Liver (tissue), 9 donors: ENCODE data around the gene SIL1. TPM values are rescaled to one million over a fixed set of nuclear protein-coding genes. Genes with fewer than 3 reads are reported as not detected.

Experiments used
- DNase-seq: peaks from one replicate; pipeline ENCODE4 v3.0.0-alpha.2; 2017; ENCODE audit warnings: low spot score
- H3K27ac ChIP-seq, 2 donors: one replicate each; pipeline ENCODE4 v1.7.0; 2013; ENCODE audit warnings: inconsistent platforms in 2 of 2, low read length in 2 of 2, control low read depth in 1 of 2, low read depth in 1 of 2, mild to moderate bottlenecking in 1 of 2
- H3K27me3 ChIP-seq, 4 donors: one replicate each; pipeline versions ENCODE4 v1.6.1 to v1.7.0; 2013; ENCODE audit warnings: low read length in 3 of 4, inconsistent platforms in 1 of 4, mild to moderate bottlenecking in 1 of 4, moderate library complexity in 1 of 4; ENCODE audit not compliant: control insufficient read depth in 4 of 4, insufficient read depth in 4 of 4
- H3K36me3 ChIP-seq, 4 donors: one replicate each; pipeline versions ENCODE4 v1.6.1 to v1.7.0; 2013; ENCODE audit warnings: low read length in 3 of 4, mild to moderate bottlenecking in 3 of 4, low read depth in 1 of 4, moderate library complexity in 1 of 4; ENCODE audit not compliant: control insufficient read depth in 4 of 4, insufficient read depth in 3 of 4
- H3K4me1 ChIP-seq, 4 donors: one replicate each; pipeline versions ENCODE4 v1.6.1 to v1.7.0; 2013; ENCODE audit warnings: low read length in 3 of 4, mild to moderate bottlenecking in 3 of 4, moderate library complexity in 1 of 4; ENCODE audit not compliant: control insufficient read depth in 4 of 4, insufficient read depth in 4 of 4
- H3K4me3 ChIP-seq, 3 donors: one replicate each; pipeline versions ENCODE4 v1.6.1 to v1.7.0; 2013; ENCODE audit warnings: low read length in 3 of 3, control low read depth in 1 of 3, low read depth in 1 of 3, mild to moderate bottlenecking in 1 of 3
- H3K9ac ChIP-seq, 2 donors: one replicate each; pipeline ENCODE4 v1.7.0; 2013; ENCODE audit warnings: low read length in 2 of 2, mild to moderate bottlenecking in 2 of 2, moderate library complexity in 2 of 2, control low read depth in 1 of 2, low read depth in 1 of 2
- H3K9me3 ChIP-seq, 4 donors: one replicate each; pipeline versions ENCODE4 v1.6.1 to v1.7.0; 2013; ENCODE audit warnings: low read length in 3 of 4; ENCODE audit not compliant: control insufficient read depth in 4 of 4
- CTCF ChIP-seq: fragments of 150-350 bp; IDR thresholded peaks from 2 replicates; pipeline ENCODE4 v1.5.1; 2017; ENCODE audit warnings: improper control_type of control experiment, low read depth, low read length; ENCODE audit not compliant: missing input control
- FOXA1 ChIP-seq: IDR thresholded peaks from 2 replicates; pipeline ENCODE4 v1.6.1; 2016; ENCODE audit warnings: antibody characterized with exemption
- FOXA2 ChIP-seq: IDR thresholded peaks from 2 replicates; pipeline ENCODE4 v1.6.1; 2016; ENCODE audit warnings: antibody characterized with exemption
- GABPA ChIP-seq, 2 donors: IDR thresholded peaks in 1 of 2; conservative IDR thresholded peaks in 1 of 2; 2 replicates each; pipeline ENCODE4 v1.6.1; 2016; ENCODE audit warnings: antibody characterized with exemption in 2 of 2, mild to moderate bottlenecking in 1 of 2, moderate library complexity in 1 of 2
- HNF4A ChIP-seq, 2 donors: conservative IDR thresholded peaks; 2 replicates each; pipeline ENCODE4 v1.6.1; 2016; ENCODE audit warnings: antibody characterized with exemption in 2 of 2, mild to moderate bottlenecking in 2 of 2
- HNF4G ChIP-seq: IDR thresholded peaks from 2 replicates; pipeline ENCODE4 v1.6.1; 2016; ENCODE audit warnings: antibody characterized with exemption
- JUND ChIP-seq, 2 donors: IDR thresholded peaks; 2 replicates each; pipeline ENCODE4 v1.6.1; 2016; ENCODE audit warnings: antibody characterized with exemption in 2 of 2
- MAX ChIP-seq: IDR thresholded peaks from 2 replicates; pipeline ENCODE4 v1.6.1; 2016; ENCODE audit warnings: antibody characterized with exemption
- NR2F2 ChIP-seq: IDR thresholded peaks from 2 replicates; pipeline ENCODE4 v1.6.1; 2016; ENCODE audit warnings: antibody characterized with exemption
- RAD21 ChIP-seq, 2 donors: IDR thresholded peaks; 2 replicates each; pipeline ENCODE4 v1.6.1; 2016; ENCODE audit warnings: antibody characterized with exemption in 2 of 2, mild to moderate bottlenecking in 2 of 2
- REST ChIP-seq: IDR thresholded peaks from 2 replicates; pipeline ENCODE4 v1.6.1; 2016; ENCODE audit warnings: antibody characterized with exemption, mild to moderate bottlenecking
- RXRA ChIP-seq, 2 donors: IDR thresholded peaks; 2 replicates each; pipeline ENCODE4 v1.6.1; 2017 to 2018; ENCODE audit warnings: antibody characterized with exemption in 2 of 2, mild to moderate bottlenecking in 1 of 2
- SP1 ChIP-seq: IDR thresholded peaks from 2 replicates; pipeline ENCODE4 v1.6.1; 2018; ENCODE audit warnings: antibody characterized with exemption, mild to moderate bottlenecking
- TAF1 ChIP-seq: conservative IDR thresholded peaks from 2 replicates; pipeline ENCODE4 v1.6.1; 2016; ENCODE audit warnings: antibody characterized with exemption, mild to moderate bottlenecking
- YY1 ChIP-seq: IDR thresholded peaks from 2 replicates; pipeline ENCODE4 v1.6.1; 2016; ENCODE audit warnings: antibody characterized with exemption, mild to moderate bottlenecking
- ZBTB33 ChIP-seq: IDR thresholded peaks from 2 replicates; pipeline ENCODE4 v1.6.1; 2016; ENCODE audit warnings: antibody characterized with exemption
- WGBS: extraction: QIAGEN DNeasy Blood & Tissue Kit; methylation state at CpG from one replicate; pipeline ENCODE4 v1.1.7; 2013; 5-methylcytosine and 5-hydroxymethylcytosine counted together
- polyA plus RNA-seq, 2 donors: library from polyadenylated mRNA; stranded (reverse) in 1 of 2; unstranded in 1 of 2; fragments of 200-250 nt in 1 of 2; fragments of >200 nt in 1 of 2; fragmentation: Nextera tagmentation in 1 of 2; extraction: Ambion mirVana in 1 of 2; gene quantifications; one replicate each; pipeline versions ENCODE4 v1.2.1 to v1.2.3, GENCODE V29; 2013 to 2015
- total RNA-seq, 2 donors: library from RNA; depleted of rRNA; stranded (reverse); fragments of >200 nt; gene quantifications; one replicate each; pipeline ENCODE4 v1.2.3, GENCODE V29; 2014
- TF ChIP-seq, protein P1 (sequence below): IDR thresholded peaks from 2 replicates; pipeline ENCODE4 v1.6.1; 2016; ENCODE audit warnings: antibody characterized with exemption
- donor health status: healthy.
- donor health status: healthy.
- donor health status: healthy.
- donor health status: healthy.
- donor health status: healthy.

Gene SIL1
- total and polyA plus RNA-seq, 4 donors = 38.1 to 95.1 (median 76.2) TPM

- H3K27me3 ChIP-seq = no peaks in the 10 kb centered on the region
- H3K27ac ChIP-seq = no peak overlapping the region
- H3K4me1 ChIP-seq = peaks cover 0 to 13% (median 10%) of the 10 kb centered on the region in 4 donors
- H3K9me3 ChIP-seq = no peaks in the 10 kb centered on the region
- 90% methylated on average over 4 of the region's 4 CpGs for WGBS
- H3K4me3 ChIP-seq = no peak overlapping the region
- H3K9ac ChIP-seq = no peak overlapping the region
- H3K36me3 ChIP-seq = no peaks in the 10 kb centered on the region
- TF ChIP-seq HNF4A (conservative IDR thresholded peaks at IDR 0.05) = no peak
- TF ChIP-seq YY1 = no peak
- TF ChIP-seq FOXA2 = no peak
- no peak for TF ChIP-seq FOXA1
- no peak for TF ChIP-seq TAF1
- TF ChIP-seq, protein P1, sequence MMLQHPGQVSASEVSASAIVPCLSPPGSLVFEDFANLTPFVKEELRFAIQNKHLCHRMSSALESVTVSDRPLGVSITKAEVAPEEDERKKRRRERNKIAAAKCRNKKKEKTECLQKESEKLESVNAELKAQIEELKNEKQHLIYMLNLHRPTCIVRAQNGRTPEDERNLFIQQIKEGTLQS = no peak
- TF ChIP-seq CTCF = no peak
- TF ChIP-seq NR2F2 = no peak
- no peak for TF ChIP-seq REST
- no peak for TF ChIP-seq RXRA (IDR thresholded peaks at IDR 0.05)
- TF ChIP-seq RAD21 (IDR thresholded peaks at IDR 0.05) = no peak
- no peak for TF ChIP-seq SP1
- no peak for TF ChIP-seq MAX
- no peak for TF ChIP-seq HNF4G
- no peak for TF ChIP-seq JUND (IDR thresholded peaks at IDR 0.05)
- no peak for TF ChIP-seq ZBTB33
- TF ChIP-seq GABPA (IDR thresholded peaks at IDR 0.05 in 1 of 2, conservative IDR thresholded peaks at IDR 0.05 in 1 of 2) = no peak
- DNase-seq = no peak
These were observed 119.8 kb downstream of the SIL1 start for GRCh38 chr5:139078345-139078744.

DNA sequence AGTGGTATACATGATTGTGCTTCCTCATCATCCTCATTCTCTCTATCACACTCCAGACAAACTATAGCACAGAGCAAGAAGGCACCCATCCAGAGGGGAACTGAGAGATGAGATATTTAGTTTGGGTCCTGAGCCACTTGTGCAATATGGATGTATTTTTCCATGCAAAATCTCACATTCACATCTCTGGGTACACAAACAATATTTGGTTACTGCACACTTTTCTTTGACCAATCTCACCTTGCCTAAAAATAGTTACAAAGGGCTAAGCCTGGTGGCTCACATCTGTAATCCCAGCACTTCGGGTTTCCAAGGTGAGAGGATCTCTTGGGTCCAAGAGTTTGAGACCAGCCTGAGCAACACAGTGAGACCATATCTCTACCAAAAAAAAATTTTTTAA lies 120.3 kb downstream of the SIL1 start:
- H3K4me1 ChIP-seq = peaks cover 0 to 13% (median 10%) of the 10 kb centered on the region in 4 donors
- 89% methylated on average over 1 of the region's 1 CpG for WGBS
- H3K27ac ChIP-seq = no peak overlapping the region
- H3K4me3 ChIP-seq = no peak overlapping the region
- no peaks in the 10 kb centered on the region for H3K27me3 ChIP-seq
- no peaks in the 10 kb centered on the region for H3K36me3 ChIP-seq
- no peak for DNase-seq
- TF ChIP-seq CTCF (no peak), HNF4A (conservative IDR thresholded peaks at IDR 0.05) (peak in 1 of 2 donors; percentile 14), SP1 (no peak), GABPA (IDR thresholded peaks at IDR 0.05 in 1 of 2, conservative IDR thresholded peaks at IDR 0.05 in 1 of 2) (no peak), ZBTB33 (no peak), HNF4G (no peak)
- TF ChIP-seq, protein P1 = no peak
- H3K9ac ChIP-seq = no peak overlapping the region
- H3K9me3 ChIP-seq = no peaks in the 10 kb centered on the region
